Mesenchymal stem cell (in vitro differentiated cells and primary cell): ENCODE measurements around the gene TAF11L4. TPM values are rescaled to one million over a fixed set of nuclear protein-coding genes. Genes with fewer than 3 reads are reported as not detected.
"Not testable (repeated sequence)": the region's sequence is repeated elsewhere in the genome, so short reads cannot be mapped to it uniquely, and the experiment has no call there.

ENCODE experiments used
- DNase-seq: peaks from one replicate; pipeline ENCODE4 v3.0.0-alpha.2; 2013
- H2AFZ ChIP-seq: one replicate; pipeline ENCODE4 v1.6.1; 2013; ENCODE audit warnings: low read depth, mild to moderate bottlenecking, control low read depth, inconsistent platforms, low read length, moderate library complexity
- H2AK5ac ChIP-seq: 2 replicates; pipeline ENCODE4 v1.6.1; 2013; ENCODE audit warnings: low read length, moderate library complexity, mild to moderate bottlenecking, inconsistent platforms; ENCODE audit not compliant: severe bottlenecking
- H2BK120ac ChIP-seq: one replicate; pipeline ENCODE4 v1.6.1; 2013; ENCODE audit warnings: low read depth, mild to moderate bottlenecking, inconsistent platforms, low read length, moderate library complexity
- H2BK12ac ChIP-seq, 2 experiments: one replicate each; pipeline ENCODE4 v1.6.1; 2013; ENCODE audit warnings: inconsistent platforms in 2 of 2, low read length in 2 of 2, mild to moderate bottlenecking in 2 of 2, moderate library complexity in 2 of 2, control low read depth in 1 of 2
- H2BK15ac ChIP-seq: one replicate; pipeline ENCODE4 v1.6.1; 2013; ENCODE audit warnings: mild to moderate bottlenecking, low read depth, inconsistent platforms; ENCODE audit not compliant: poor library complexity, severe bottlenecking
- H2BK5ac ChIP-seq: 2 replicates; pipeline ENCODE4 v1.6.1; 2013; ENCODE audit warnings: low read depth, mild to moderate bottlenecking, low read length, control low read depth, inconsistent platforms; ENCODE audit not compliant: poor library complexity, severe bottlenecking
- H3K14ac ChIP-seq, 2 experiments: one replicate each; pipeline ENCODE4 v1.6.1; 2013; ENCODE audit warnings: inconsistent platforms in 2 of 2, low read length in 2 of 2, control low read depth in 1 of 2, mild to moderate bottlenecking in 1 of 2, moderate library complexity in 1 of 2
- H3K18ac ChIP-seq, 2 experiments: one replicate each; pipeline ENCODE4 v1.6.1; 2013; ENCODE audit warnings: inconsistent platforms in 2 of 2, low read length in 2 of 2, control low read depth in 1 of 2, low read depth in 1 of 2, mild to moderate bottlenecking in 1 of 2
- H3K23ac ChIP-seq, 2 experiments: one replicate each; pipeline ENCODE4 v1.6.1; 2013; ENCODE audit warnings: inconsistent platforms in 2 of 2, low read length in 2 of 2, mild to moderate bottlenecking in 2 of 2, moderate library complexity in 2 of 2, control low read depth in 1 of 2
- H3K27ac ChIP-seq: 2 replicates; pipeline ENCODE4 v1.5.1; 2013; ENCODE audit warnings: mild to moderate bottlenecking, moderate library complexity, low read length, control low read depth, inconsistent platforms; ENCODE audit not compliant: poor library complexity, severe bottlenecking
- H3K27me3 ChIP-seq, 2 experiments: 2 replicates each; pipeline versions ENCODE4 v1.6.1 to v1.7.0; 2013; ENCODE audit warnings: low read length in 2 of 2, mild to moderate bottlenecking in 2 of 2, moderate library complexity in 2 of 2, control low read depth in 1 of 2, inconsistent platforms in 1 of 2; ENCODE audit not compliant: control insufficient read depth in 1 of 2, insufficient read depth in 1 of 2
- H3K36me3 ChIP-seq, 2 experiments: 2 replicates each; pipeline versions ENCODE4 v1.6.1 to v1.7.0; 2013; ENCODE audit warnings: low read length in 2 of 2, control low read depth in 1 of 2, inconsistent platforms in 1 of 2, low read depth in 1 of 2, mild to moderate bottlenecking in 1 of 2; ENCODE audit not compliant: insufficient read depth in 2 of 2, control insufficient read depth in 1 of 2
- H3K4ac ChIP-seq, 2 experiments: one replicate each; pipeline ENCODE4 v1.6.1; 2013; ENCODE audit warnings: inconsistent platforms in 2 of 2, low read length in 2 of 2, mild to moderate bottlenecking in 2 of 2, moderate library complexity in 2 of 2, control low read depth in 1 of 2, low read depth in 1 of 2
- H3K4me1 ChIP-seq: 2 replicates; pipeline ENCODE4 v1.6.1; 2013; ENCODE audit warnings: low read depth, low read length, control low read depth; ENCODE audit not compliant: control insufficient read depth, insufficient read depth
- H3K4me2 ChIP-seq: 2 replicates; pipeline ENCODE4 v1.6.1; 2013; ENCODE audit warnings: low read length, mild to moderate bottlenecking, inconsistent platforms; ENCODE audit not compliant: poor library complexity, severe bottlenecking
- H3K4me3 ChIP-seq, 2 experiments: 2 replicates each; pipeline versions ENCODE4 v1.5.1 to v1.7.0; 2013; ENCODE audit warnings: low read length in 2 of 2, mild to moderate bottlenecking in 2 of 2, control low read depth in 1 of 2, low read depth in 1 of 2; ENCODE audit not compliant: insufficient read depth in 1 of 2
- H3K79me1 ChIP-seq: replicated peaks from 2 replicates; pipeline ENCODE4 v1.6.1; 2013; ENCODE audit warnings: mild to moderate bottlenecking, control low read depth, low read length, inconsistent platforms; ENCODE audit not compliant: poor library complexity, severe bottlenecking
- H3K9ac ChIP-seq: 2 replicates; pipeline ENCODE4 v1.7.0; 2013; ENCODE audit warnings: mild to moderate bottlenecking, low read length, moderate library complexity
- H3K9me3 ChIP-seq: 2 replicates; pipeline ENCODE4 v1.7.0; 2013; ENCODE audit warnings: mild to moderate bottlenecking, low read length; ENCODE audit not compliant: control insufficient read depth
- H4K8ac ChIP-seq: one replicate; pipeline ENCODE4 v1.6.1; 2013; ENCODE audit warnings: inconsistent platforms, mild to moderate bottlenecking, low read length, moderate library complexity
- H4K91ac ChIP-seq: one replicate; pipeline ENCODE4 v1.6.1; 2013; ENCODE audit warnings: mild to moderate bottlenecking, low read length, inconsistent platforms
- WGBS: methylation state at CpG from one replicate; pipeline ENCODE4 v1.1.7; 2013; ENCODE audit warnings: mixed read lengths; 5-methylcytosine and 5-hydroxymethylcytosine counted together
- polyA plus RNA-seq, 2 experiments: library from polyadenylated mRNA; stranded (reverse); fragments of 200-250 nt; gene quantifications; one replicate each; pipeline ENCODE4 v1.2.3, GENCODE V29; 2013

The TAF11L4 gene
- polyA plus RNA-seq (2013, experiment 1 of 2), result not detected
- polyA plus RNA-seq (2013, experiment 2 of 2), result not detected

GRCh38 chr5:17521501-17521900 lies at the start of gene TAF11L4:
TAF11L4 (plus strand) TSS chr5:17521801.
- H3K36me3 ChIP-seq, DNase-seq, H3K23ac ChIP-seq, H2BK5ac ChIP-seq, H3K27ac ChIP-seq, H4K91ac ChIP-seq, H2BK120ac ChIP-seq, H2BK15ac ChIP-seq, H3K18ac ChIP-seq, H2AK5ac ChIP-seq, H3K4me1 ChIP-seq, H3K4me2 ChIP-seq, H3K4me3 ChIP-seq, H4K8ac ChIP-seq, H3K4ac ChIP-seq, H3K27me3 ChIP-seq, H2BK12ac ChIP-seq, H3K9me3 ChIP-seq, H2AFZ ChIP-seq, H3K79me1 ChIP-seq, H3K9ac ChIP-seq, H3K14ac ChIP-seq: not testable (repeated sequence)
- no CpG with 5 or more reads among the region's 15 CpGs for WGBS

DNA sequence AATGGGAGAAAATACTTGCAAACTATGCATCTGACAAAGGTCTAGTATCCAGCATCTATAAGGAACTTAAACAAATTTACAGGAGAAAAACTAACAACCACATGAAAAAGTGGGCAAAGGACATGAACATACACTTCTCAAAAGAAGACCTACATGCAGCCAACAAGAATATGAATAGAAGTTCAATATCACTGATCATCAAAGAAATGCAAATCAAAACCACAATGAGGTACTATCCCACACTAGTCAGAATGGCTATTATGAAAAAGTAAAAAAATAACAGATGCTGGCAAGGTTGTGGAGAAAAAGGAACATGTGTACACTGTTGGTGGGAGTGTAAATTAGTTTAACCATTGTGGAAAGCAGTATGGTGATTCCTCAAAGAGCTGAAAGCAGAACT lies 46.5 kb upstream of the TAF11L4 start:
- not testable (repeated sequence) for H2BK15ac ChIP-seq, H3K4me1 ChIP-seq, H3K9me3 ChIP-seq, H3K27me3 ChIP-seq, H2BK12ac ChIP-seq, H3K79me1 ChIP-seq, H3K14ac ChIP-seq, H4K91ac ChIP-seq, H4K8ac ChIP-seq, H3K9ac ChIP-seq, H3K4me2 ChIP-seq, H3K36me3 ChIP-seq, H2BK120ac ChIP-seq, H2AK5ac ChIP-seq, DNase-seq, H3K18ac ChIP-seq, H3K4ac ChIP-seq, H3K4me3 ChIP-seq, H2AFZ ChIP-seq, H3K23ac ChIP-seq, H3K27ac ChIP-seq, H2BK5ac ChIP-seq

GRCh38 chr5:17477043-17477442 lies 44.6 kb upstream of the TAF11L4 start:
- Histone ChIP-seq H3K9me3 (no peaks in the 10 kb centered on the region), H2BK120ac (no peak overlapping the region), H2AFZ (no peak overlapping the region), H2BK5ac (no peak overlapping the region), H4K91ac (no peak overlapping the region), H3K23ac (no peak overlapping the region), H2BK15ac (no peak overlapping the region), H3K79me1 (no peaks in the 10 kb centered on the region), H4K8ac (no peak overlapping the region), H3K18ac (no peak overlapping the region), H3K4me2 (no peak overlapping the region), H2AK5ac (no peak overlapping the region), H2BK12ac (no peak overlapping the region), H3K14ac (no peak overlapping the region), H3K9ac (no peak overlapping the region), H3K4ac (no peak overlapping the region), H3K36me3 (no peaks in the 10 kb centered on the region), H3K4me3 (no peak overlapping the region), H3K4me1 (no peaks in the 10 kb centered on the region), H3K27ac (no peak overlapping the region), H3K27me3 (no peaks in the 10 kb centered on the region)
- no peak for DNase-seq
- WGBS, result 81% methylated on average over 3 of the region's 3 CpGs

DNA sequence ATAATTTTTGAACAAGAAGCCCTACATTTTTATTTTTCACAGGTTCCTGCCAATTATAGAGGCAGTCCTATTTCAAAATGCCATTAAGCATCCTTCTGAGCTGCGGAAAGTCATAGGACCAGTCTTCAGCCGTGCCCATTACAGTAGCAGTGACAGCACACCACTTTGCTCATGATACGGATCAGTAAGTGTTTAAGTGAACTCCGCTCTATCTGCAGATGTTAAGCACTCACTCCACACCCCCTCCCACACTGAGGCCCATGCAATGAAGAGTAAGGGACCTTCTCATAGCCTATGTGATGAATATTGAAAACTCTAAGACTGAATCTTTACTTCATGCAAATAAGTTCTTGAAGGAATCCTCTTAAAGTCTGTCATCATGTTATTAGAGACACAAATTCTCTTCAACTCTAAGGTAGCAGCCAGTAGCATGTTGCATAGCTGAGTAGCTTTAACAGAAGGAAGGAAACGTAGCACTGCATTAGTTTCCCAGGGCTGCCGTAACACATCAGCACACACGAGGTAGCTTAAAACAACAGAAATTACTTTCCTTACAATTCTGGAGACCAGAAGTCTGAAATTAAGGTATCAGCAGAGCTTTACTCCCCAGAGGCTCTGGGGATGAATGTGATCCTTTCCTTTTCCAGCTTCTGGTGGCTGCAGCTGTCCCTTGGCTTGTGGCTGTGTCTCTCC lies 43.9 kb upstream of the TAF11L4 start:
- Histone ChIP-seq H3K27me3 (no peaks in the 10 kb centered on the region), H3K9ac (no peak overlapping the region)
- WGBS, result 66% methylated on average over 7 of the region's 7 CpGs

More for the DNA sequence above, 43.9 kb upstream of the TAF11L4 start:
- Histone ChIP-seq H3K9me3 (no peaks in the 10 kb centered on the region), H3K79me1 (no peaks in the 10 kb centered on the region), H2BK5ac (no peak overlapping the region), H3K4me3 (no peak overlapping the region), H3K23ac (no peak overlapping the region), H2AK5ac (no peak overlapping the region), H4K91ac (no peak overlapping the region), H3K4ac (no peak overlapping the region), H3K14ac (peak overlapping the region in 1 of 2 experiments; percentile 65), H3K36me3 (no peaks in the 10 kb centered on the region), H2BK12ac (no peak overlapping the region), H2AFZ (no peak overlapping the region), H4K8ac (no peak overlapping the region), H3K27ac (no peak overlapping the region), H3K4me2 (no peak overlapping the region), H3K4me1 (no peaks in the 10 kb centered on the region), H2BK120ac (no peak overlapping the region), H2BK15ac (no peak overlapping the region), H3K18ac (no peak overlapping the region)
- no peak for DNase-seq
